ENCODE data around the gene RNF214.

The RNF214 gene

GRCh38 chr11:117290809-117291396, 58.4 kb downstream of the RNF214 start, which contains the start of gene BACE1-AS:
Gene BACE1-AS (plus strand): TSS chr11:117291346.
- Histone ChIP-seq H3K36me3 (replicated peaks; ENCODE audit: low read depth, low read length) (peaks cover 2% of the 10 kb centered on the region), H3K79me2 (ENCODE audit: low read length) (no peaks in the 10 kb centered on the region), H3K4me2 (ENCODE audit: low read length) (no peak within 1 kb of the TSS), H4K20me1 (ENCODE audit: insufficient read depth, low read length) (no peaks in the 10 kb centered on the region), H3K27ac (ENCODE audit: low read length) (no peak within 1 kb of the TSS), H3K27me3 (ENCODE audit: low read depth, low read length) (no peaks in the 10 kb centered on the region), H3K9ac (ENCODE audit: low read length) (no peak within 1 kb of the TSS), H3K4me3 (ENCODE audit: low read length) (no peak within 1 kb of the TSS), H3K9me3 (ENCODE audit: insufficient read depth, low read length) (no peaks in the 10 kb centered on the region), H2AFZ (ENCODE audit: low read depth, low read length) (no peak within 1 kb of the TSS), H3K4me1 (ENCODE audit: low read length) (no peaks in the 10 kb centered on the region)
- TF ChIP-seq EZH2phosphoT487 (IDR thresholded peaks at IDR 0.05; ENCODE audit: low read depth): no peak
- TF ChIP-seq, protein P1, sequence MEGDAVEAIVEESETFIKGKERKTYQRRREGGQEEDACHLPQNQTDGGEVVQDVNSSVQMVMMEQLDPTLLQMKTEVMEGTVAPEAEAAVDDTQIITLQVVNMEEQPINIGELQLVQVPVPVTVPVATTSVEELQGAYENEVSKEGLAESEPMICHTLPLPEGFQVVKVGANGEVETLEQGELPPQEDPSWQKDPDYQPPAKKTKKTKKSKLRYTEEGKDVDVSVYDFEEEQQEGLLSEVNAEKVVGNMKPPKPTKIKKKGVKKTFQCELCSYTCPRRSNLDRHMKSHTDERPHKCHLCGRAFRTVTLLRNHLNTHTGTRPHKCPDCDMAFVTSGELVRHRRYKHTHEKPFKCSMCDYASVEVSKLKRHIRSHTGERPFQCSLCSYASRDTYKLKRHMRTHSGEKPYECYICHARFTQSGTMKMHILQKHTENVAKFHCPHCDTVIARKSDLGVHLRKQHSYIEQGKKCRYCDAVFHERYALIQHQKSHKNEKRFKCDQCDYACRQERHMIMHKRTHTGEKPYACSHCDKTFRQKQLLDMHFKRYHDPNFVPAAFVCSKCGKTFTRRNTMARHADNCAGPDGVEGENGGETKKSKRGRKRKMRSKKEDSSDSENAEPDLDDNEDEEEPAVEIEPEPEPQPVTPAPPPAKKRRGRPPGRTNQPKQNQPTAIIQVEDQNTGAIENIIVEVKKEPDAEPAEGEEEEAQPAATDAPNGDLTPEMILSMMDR (IDR thresholded peaks at IDR 0.05; ENCODE audit: low read depth, low read length): no peak

- Histone ChIP-seq H2AFZ (ENCODE audit: low read depth, low read length) (no peak overlapping the region), H3K27ac (ENCODE audit: low read length) (no peak overlapping the region), H3K9me3 (ENCODE audit: insufficient read depth, low read length) (no peaks in the 10 kb centered on the region), H3K36me3 (replicated peaks; ENCODE audit: low read depth, low read length) (peaks cover 2% of the 10 kb centered on the region), H4K20me1 (ENCODE audit: insufficient read depth, low read length) (no peaks in the 10 kb centered on the region), H3K27me3 (ENCODE audit: low read depth, low read length) (no peaks in the 10 kb centered on the region), H3K9ac (ENCODE audit: low read length) (no peak overlapping the region), H3K79me2 (ENCODE audit: low read length) (no peaks in the 10 kb centered on the region), H3K4me1 (ENCODE audit: low read length) (peaks cover 7% of the 10 kb centered on the region; the same call in 1 of the 2 replicates), H3K4me3 (ENCODE audit: low read length) (no peak overlapping the region), H3K4me2 (ENCODE audit: low read length) (no peak overlapping the region)
- TF ChIP-seq EZH2phosphoT487 (IDR thresholded peaks at IDR 0.05; ENCODE audit: low read depth): no peak
These were observed 60.1 kb downstream of the RNF214 start for GRCh38 chr11:117292616-117293015.

GRCh38 chr11:117295438-117296137, 63.1 kb downstream of the RNF214 start:
- no peak for TF ChIP-seq EZH2phosphoT487 (IDR thresholded peaks at IDR 0.05; ENCODE audit: low read depth)
- TF ChIP-seq, protein P1 (IDR thresholded peaks at IDR 0.05; ENCODE audit: low read depth, low read length): no peak
- Histone ChIP-seq H3K4me1 (ENCODE audit: low read length) (peaks cover 24% of the 10 kb centered on the region), H3K4me3 (ENCODE audit: low read length) (no peak overlapping the region), H3K4me2 (ENCODE audit: low read length) (no peak overlapping the region), H3K79me2 (ENCODE audit: low read length) (no peaks in the 10 kb centered on the region), H3K36me3 (replicated peaks; ENCODE audit: low read depth, low read length) (no peaks in the 10 kb centered on the region), H2AFZ (ENCODE audit: low read depth, low read length) (no peak overlapping the region), H3K27ac (ENCODE audit: low read length) (no peak overlapping the region), H3K9ac (ENCODE audit: low read length) (no peak overlapping the region), H4K20me1 (ENCODE audit: insufficient read depth, low read length) (no peaks in the 10 kb centered on the region), H3K27me3 (ENCODE audit: low read depth, low read length) (no peaks in the 10 kb centered on the region), H3K9me3 (ENCODE audit: insufficient read depth, low read length) (no peaks in the 10 kb centered on the region)

DNA sequence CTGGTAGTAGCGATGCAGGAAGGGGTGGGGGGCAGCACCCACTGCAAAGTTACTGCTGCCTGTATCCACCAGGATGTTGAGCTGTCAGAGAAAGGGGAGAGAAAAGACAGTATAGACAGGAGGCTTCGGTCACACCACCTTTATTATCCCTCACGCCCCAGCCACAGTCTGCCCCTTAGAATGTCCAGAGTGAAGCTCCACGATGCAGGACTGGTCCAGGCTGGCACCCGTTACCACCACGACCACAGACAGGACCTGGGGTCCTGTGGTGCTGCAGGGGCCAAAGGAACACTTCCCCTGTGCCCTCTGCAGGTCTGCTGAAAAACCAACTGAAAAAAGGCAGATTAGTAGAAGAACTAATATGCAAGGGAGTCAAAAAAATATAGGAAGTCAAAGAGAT, 64.4 kb downstream of the RNF214 start:
- Histone ChIP-seq H3K27ac (ENCODE audit: low read length) (no peak overlapping the region), H3K4me1 (ENCODE audit: low read length) (peaks cover 28% of the 10 kb centered on the region), H4K20me1 (ENCODE audit: insufficient read depth, low read length) (no peaks in the 10 kb centered on the region), H3K4me3 (ENCODE audit: low read length) (no peak overlapping the region), H3K36me3 (replicated peaks; ENCODE audit: low read depth, low read length) (no peaks in the 10 kb centered on the region), H3K4me2 (ENCODE audit: low read length) (no peak overlapping the region), H3K27me3 (ENCODE audit: low read depth, low read length) (no peaks in the 10 kb centered on the region), H3K9ac (ENCODE audit: low read length) (no peak overlapping the region), H3K79me2 (ENCODE audit: low read length) (no peaks in the 10 kb centered on the region), H3K9me3 (ENCODE audit: insufficient read depth, low read length) (no peaks in the 10 kb centered on the region), H2AFZ (ENCODE audit: low read depth, low read length) (no peak overlapping the region)
- TF ChIP-seq EZH2phosphoT487 (IDR thresholded peaks at IDR 0.05; ENCODE audit: low read depth): no peak
- TF ChIP-seq, protein P1 (IDR thresholded peaks at IDR 0.05; ENCODE audit: low read depth, low read length): no peak
